HG02642 (cell line): ENCODE measurements around the gene NPFF.
"Not testable (repeated sequence)": the region's sequence is repeated elsewhere in the genome, so short reads cannot be mapped to it uniquely, and the experiment has no call there.

Experiments
- ATAC-seq: cut with Tn5 transposase; IDR thresholded peaks from one replicate; pipeline ENCODE4 v1.9.1; 2021; ENCODE audit warnings: mild to moderate bottlenecking; ENCODE audit not compliant: unreplicated experiment, poor library complexity

Gene NPFF, protein sequence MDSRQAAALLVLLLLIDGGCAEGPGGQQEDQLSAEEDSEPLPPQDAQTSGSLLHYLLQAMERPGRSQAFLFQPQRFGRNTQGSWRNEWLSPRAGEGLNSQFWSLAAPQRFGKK

GRCh38 chr12:53506881-53507602 is at the start of gene NPFF:
Gene NPFF (minus strand): TSS chr12:53507484. CDS start chr12:53507474, 10 bp downstream.
- no peak for ATAC-seq

DNA sequence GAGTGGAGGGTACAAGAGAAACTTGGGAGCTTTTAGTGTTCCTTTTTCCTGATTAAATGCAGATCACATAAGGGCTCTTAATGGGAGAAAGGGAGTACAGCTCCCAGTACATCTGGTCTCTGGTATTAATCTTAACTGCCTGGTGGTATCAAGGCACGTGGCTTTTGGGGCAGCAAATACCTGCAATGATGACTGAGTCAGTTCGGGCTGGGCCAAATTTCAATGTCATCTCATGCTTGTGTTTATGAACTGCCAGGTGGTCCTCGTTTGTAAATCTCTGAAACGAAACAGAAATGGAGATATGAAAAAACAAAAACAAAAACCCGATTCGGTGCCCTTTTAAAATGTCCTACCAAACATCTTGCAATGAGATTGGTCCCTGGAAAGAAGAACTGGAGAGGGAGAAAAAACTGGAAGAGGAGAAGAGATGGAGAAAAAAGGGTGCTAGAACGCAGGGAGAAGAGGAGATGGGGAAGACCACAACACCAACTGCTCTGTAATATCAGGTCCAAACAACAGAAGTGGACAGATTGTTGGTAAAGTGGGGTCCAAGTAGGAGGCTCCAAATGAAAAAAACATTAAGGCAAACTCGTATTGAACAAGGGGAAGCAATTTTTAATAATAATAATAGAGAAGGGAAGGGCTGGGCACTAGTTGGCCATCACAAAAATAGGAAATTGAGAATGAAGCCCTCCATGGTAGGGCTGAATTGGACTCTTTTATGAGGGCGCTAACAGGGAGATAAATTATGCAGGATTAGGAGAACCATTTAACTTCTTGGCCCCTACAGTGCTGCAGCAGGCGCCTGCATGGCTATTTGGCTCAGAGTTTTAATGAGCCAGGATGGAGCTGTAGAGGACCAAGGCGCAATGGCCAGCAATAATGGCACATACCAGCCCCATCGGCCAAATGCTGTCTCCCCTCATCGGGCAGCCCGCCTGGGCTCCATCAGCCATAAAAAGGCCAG is 45.4 kb upstream of the NPFF start:
- ATAC-seq = no peak

DNA sequence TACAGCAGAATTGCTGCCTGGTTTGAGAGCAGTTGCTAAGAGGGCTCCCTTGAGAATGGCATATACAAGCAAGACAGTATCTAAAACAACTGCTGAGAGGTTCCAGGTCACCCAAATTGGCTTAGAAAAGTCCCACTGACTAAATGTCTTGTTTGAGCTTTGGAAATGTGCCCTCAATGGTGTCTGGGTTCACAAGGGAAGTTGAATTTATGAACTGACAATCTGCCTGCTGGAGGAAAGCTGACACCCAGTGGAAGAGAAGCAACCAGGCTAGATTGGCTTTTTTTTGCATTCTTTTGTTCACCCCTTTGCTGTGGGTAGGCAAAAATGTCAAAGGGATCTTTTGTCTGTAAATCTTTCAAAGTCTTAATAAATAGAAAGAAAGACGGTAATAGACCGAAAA is 44.6 kb upstream of the NPFF start:
- no peak for ATAC-seq

DNA sequence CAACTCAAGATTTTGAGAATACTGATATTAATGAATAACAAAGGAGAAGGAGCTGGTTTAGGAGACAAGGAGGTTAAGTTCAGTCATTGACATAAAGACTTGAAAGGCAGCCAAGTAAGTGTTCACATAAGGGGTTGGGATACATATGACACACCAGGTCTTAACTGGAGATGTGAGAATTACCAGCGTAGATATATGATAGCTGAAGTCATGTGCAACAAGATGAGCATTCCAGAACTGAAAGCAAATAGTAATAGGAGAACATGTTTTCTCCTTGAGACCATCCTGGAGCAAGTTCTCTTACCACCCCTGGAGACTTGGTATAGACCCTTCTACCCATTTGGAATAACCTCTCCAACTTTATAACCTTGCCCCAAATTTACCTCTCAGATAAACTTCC is 43.3 kb upstream of the NPFF start:
- no peak for ATAC-seq

DNA sequence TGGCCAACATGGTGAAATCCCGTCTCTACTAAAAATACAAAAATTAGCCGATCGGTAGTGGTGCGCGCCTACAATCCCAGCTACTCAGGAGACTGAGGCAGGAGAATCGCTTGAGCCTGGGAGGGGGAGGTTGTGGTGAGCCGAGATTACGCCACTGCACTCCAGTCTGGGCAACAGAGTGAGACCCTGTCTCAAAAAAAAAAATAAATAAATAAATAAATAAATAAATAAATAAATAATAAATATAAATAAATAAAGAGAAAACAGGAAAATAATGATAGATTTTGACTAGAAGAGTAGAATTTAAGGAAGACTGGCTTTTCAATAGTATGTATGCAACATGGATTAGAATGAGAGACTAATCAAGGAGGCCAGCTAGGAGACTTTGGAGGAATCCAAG is 42.8 kb upstream of the NPFF start:
- not testable (repeated sequence) for ATAC-seq

DNA sequence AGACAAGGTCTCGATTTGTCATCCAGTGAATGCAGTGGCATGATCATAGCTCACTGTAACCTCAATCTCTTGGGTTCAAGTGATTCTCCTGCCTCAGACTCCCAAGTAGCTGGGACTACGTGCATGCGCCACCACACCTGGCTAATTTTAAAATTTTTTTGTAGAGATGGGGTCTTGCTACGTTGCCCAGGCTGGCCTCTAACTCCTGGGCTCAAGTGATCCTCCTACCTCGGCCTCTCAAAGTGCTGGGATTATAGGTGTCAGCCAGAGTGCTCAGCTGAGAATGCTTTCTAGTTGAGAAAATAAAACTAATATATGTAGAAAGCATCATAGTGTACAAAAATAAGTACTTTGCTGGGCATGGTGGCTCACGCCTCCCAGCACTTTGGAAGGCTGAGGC is 41.1 kb upstream of the NPFF start:
- not testable (repeated sequence) for ATAC-seq

DNA sequence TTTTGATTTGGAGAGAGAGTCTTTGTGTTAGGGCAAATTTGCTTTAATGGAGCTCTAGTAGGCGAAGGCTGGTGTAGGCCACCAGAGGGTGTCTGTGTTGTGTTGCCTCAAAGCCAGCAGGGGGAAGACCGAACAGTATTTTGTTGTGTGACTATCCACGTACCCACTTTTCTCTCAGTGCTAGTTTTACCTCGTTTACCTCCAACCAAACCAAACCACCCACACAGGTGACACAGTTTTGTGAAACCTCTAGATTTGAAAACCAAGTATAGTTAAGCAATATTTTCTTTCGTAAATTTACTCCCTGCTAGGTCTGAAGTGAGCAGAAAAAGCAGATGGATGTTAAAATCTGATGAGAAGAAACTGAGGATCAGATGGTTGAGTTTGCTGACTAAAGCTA is 36.3 kb upstream of the NPFF start:
- ATAC-seq = peak; percentile 74

DNA sequence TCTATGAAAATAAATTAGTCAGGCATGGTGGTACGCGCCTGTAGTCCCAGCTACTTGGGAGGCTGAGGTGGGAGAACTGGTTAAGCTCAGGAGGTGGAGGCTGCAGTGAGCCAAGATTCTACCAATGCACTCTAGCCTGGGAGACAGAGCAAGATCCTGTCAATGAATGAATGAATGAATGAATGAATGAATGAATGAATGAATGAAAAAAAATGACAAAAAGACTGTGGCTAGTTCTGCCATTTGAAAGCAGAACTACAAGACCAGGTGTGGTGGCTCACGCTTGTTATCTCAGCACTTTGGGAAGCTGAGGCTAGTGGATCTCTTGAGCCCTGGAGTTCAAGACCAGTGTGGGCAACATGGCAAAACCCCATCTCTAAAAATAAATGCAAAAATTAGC is 32.2 kb upstream of the NPFF start:
- ATAC-seq = no peak

DNA sequence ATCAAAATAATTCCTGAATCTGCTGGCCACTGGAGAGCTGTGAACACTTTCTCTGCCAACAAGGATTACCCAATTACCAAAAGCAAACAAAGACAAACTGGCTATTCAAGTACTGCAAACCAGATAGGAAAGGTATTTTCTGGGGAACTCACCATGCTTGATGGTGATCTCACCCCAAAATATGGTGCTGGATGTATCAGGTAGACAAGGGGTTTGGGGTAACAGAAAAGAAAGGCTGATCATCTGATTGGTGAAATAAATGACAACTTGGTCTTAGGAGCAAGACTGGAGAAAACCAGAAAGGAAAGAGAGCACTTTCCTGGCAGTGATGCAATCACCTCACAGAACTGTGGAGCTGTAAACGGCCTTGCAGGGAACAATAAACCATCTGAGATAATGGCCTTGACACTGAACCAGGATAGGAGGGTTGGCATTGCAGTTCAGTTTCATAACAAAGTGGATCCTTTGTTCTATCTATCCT is 31.0 kb upstream of the NPFF start:
- no peak for ATAC-seq

DNA sequence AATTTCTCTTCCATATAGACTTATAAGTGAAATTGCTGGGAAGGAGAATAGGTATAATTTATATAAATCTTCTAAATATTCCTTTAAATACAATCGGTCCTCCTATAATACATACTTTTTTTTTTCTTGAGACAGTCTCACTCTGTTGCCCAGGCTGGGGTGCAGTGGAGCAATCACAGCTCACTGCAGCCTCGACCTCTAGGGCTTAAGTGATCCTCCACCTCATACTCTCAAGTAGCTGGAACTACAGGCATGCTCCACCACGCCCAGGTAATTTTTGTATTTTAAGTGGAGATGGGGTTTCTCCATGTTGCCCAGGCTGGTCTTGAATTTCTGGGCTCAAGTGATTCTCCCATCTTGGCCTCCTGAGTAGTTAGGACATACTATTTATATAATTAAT is 29.7 kb upstream of the NPFF start:
- ATAC-seq = no peak

DNA sequence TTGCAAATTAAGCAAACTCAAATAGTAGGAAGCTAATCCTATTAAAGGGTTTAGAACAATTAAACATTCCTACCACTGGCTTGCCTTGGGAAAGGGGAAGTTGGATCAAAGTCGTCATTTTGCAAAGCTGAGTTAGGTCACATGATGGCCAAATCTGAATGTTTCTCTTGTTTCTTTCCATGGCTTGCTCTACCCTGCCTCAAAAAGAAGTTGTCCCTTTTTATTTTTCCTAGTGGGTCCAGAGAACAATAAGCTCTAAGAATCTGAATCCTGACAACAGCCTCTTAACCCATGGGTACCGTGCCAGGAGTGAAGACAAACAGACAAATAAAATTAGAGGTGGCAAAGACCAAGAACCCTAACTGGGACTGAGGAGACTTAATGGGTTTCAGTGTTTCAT is 26.2 kb upstream of the NPFF start:
- ATAC-seq = no peak

GRCh38 chr12:53532524-53533445 is 25.5 kb upstream of the NPFF start:
- no peak for ATAC-seq

DNA sequence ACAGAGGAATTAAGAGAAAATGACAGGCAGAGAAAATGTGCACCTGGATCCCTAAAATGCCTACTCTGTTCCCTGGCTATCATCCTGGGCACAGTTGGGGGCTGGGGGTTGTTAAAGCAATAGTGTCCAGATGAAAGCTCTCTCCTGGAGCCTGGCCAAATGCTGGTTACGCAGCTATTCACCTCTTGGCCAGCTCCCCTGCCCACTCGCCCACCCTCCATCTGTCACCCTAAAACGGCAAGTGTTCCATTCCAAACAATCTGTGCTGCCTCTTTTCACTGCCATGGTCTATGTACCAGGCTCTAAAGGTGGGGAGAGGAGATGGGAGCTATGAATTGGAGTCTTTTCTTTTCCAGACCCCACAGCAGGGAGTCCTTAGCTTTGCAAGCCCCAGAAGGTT is 24.7 kb upstream of the NPFF start:
- ATAC-seq = no peak

DNA sequence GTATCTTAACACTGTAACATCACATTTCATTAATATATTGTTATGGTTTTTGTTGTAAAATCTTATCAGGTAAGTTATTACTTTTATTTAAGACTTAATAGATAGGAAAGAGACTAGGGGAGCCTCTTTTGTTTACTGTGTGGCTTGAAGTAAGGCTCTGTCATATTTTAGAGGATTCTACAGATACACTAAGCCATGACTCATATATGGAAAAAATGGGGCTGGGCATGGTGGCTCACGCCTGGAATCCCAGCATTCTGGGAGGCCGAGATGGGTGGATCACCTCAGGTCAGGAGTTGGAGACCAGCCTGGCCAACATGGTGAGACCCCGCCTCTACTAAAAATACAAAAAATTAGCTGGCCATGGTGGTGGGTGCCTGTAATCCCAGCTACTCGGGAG is 23.6 kb upstream of the NPFF start:
- ATAC-seq = no peak

DNA sequence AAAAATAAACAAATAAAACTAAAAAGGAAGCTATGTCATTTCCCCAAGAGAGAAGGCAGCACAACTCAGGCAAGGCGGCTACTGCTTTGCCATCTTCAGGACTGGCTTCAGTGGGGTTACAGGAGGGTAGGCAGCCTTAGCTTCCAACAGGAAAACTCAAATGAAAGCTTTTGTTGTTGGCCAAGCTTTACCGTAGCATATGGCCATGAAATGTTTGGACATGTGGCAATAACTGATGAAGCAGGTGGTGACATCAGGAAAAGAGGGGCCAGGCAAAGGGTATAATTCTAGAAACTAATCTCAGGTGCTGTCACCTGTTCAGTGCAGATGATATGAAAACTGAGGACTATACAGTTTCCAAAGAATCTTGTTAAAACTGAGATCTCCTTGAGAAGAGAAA is 22.8 kb upstream of the NPFF start:
- no peak for ATAC-seq

DNA sequence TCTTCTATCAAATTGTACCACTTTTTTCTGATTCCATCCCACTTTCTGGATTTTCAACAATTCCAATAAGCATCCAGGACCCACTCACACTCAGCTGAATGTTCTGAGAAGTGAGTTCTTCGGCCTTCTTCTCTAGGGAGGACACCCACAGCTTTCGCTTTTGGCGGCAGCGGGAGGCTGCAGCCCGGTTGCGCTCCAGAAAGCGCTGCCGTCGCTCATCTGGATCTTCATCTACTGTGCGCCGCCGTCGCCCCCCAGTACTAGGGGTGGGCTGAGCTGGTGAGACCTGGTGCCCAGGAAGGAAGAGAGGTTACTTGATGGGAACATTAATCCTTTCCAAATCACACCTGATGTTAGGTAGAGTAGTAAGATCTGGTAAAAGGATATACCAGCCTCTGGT is 17.2 kb upstream of the NPFF start:
- ATAC-seq = no peak

DNA sequence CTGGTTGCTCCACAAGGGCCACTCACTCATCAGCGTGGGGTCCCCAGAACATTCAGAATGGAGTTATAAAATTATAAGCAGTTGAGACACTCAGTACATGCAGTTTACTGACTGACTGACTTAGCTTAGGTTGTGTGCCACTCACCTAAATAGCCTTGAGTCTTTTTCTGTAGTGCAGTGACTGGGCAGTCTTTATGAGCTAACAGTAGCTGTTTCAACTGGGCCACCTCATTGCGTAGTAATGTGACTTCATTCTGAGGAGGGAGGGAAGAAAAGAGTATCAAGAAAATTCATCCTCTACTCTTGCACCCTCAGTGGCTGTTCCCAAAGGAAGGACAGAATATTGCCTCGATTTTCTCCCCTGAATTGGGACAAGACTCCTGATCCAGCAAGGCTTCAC is 15.8 kb upstream of the NPFF start:
- no peak for ATAC-seq

- no peak for ATAC-seq
Observed at GRCh38 chr12:53518381-53518780, 11.1 kb upstream of the NPFF start.

- ATAC-seq = no peak
Observed at GRCh38 chr12:53516758-53517455, 9.6 kb upstream of the NPFF start.

GRCh38 chr12:53515291-53515680 is 8.0 kb upstream of the NPFF start:
- no peak for ATAC-seq
